ENCODE results near the gene ADARB2. TPM values are rescaled to one million over a fixed set of nuclear protein-coding genes. Genes with fewer than 3 reads are reported as not detected.

Gene ADARB2
- total RNA-seq, 1 donor from 2014 or later: 0.08 TPM

GRCh38 chr10:1402816-1403507, 334.4 kb downstream of the ADARB2 start:
- Histone ChIP-seq H3K27me3 (ENCODE audit: control insufficient read depth, insufficient read depth, low read length) (no peaks in the 10 kb centered on the region), H3K36me3 (ENCODE audit: control insufficient read depth, insufficient read depth, low read length) (no peaks in the 10 kb centered on the region), H3K4me3 (ENCODE audit: low read depth, low read length) (no peak overlapping the region)
- no peak for DNase-seq (ENCODE audit: low read depth)
- TF ChIP-seq CTCF (IDR thresholded peaks at IDR 0.05; ENCODE audit: insufficient read depth, low read length, poor library complexity, severe bottlenecking): no peak

- H3K4me3 ChIP-seq (ENCODE audit: low read depth, low read length): no peak overlapping the region
- no peak for TF ChIP-seq CTCF (IDR thresholded peaks at IDR 0.05; ENCODE audit: insufficient read depth, low read length, poor library complexity, severe bottlenecking)
- no peak for DNase-seq (ENCODE audit: low read depth)
- H3K27me3 ChIP-seq (ENCODE audit: control insufficient read depth, insufficient read depth, low read length): no peaks in the 10 kb centered on the region
- H3K36me3 ChIP-seq (ENCODE audit: control insufficient read depth, insufficient read depth, low read length): no peaks in the 10 kb centered on the region
Observed at GRCh38 chr10:1402016-1402770, 335.1 kb downstream of the ADARB2 start.

GRCh38 chr10:1401071-1401965, 336.0 kb downstream of the ADARB2 start:
- H3K27me3 ChIP-seq (ENCODE audit: control insufficient read depth, insufficient read depth, low read length): no peaks in the 10 kb centered on the region
- no peak for TF ChIP-seq CTCF (IDR thresholded peaks at IDR 0.05; ENCODE audit: insufficient read depth, low read length, poor library complexity, severe bottlenecking)
- H3K36me3 ChIP-seq (ENCODE audit: control insufficient read depth, insufficient read depth, low read length): no peaks in the 10 kb centered on the region
- DNase-seq (ENCODE audit: low read depth): no peak
- no peak overlapping the region for H3K4me3 ChIP-seq (ENCODE audit: low read depth, low read length)

- no peaks in the 10 kb centered on the region for H3K36me3 ChIP-seq (ENCODE audit: control insufficient read depth, insufficient read depth, low read length)
- no peak overlapping the region for H3K4me3 ChIP-seq (ENCODE audit: low read depth, low read length)
- no peak for TF ChIP-seq CTCF (IDR thresholded peaks at IDR 0.05; ENCODE audit: insufficient read depth, low read length, poor library complexity, severe bottlenecking)
- no peaks in the 10 kb centered on the region for H3K27me3 ChIP-seq (ENCODE audit: control insufficient read depth, insufficient read depth, low read length)
- no peak for DNase-seq (ENCODE audit: low read depth)
Observed at GRCh38 chr10:1400101-1401070, 336.9 kb downstream of the ADARB2 start.

- Histone ChIP-seq H3K27me3 (ENCODE audit: control insufficient read depth, insufficient read depth, low read length) (no peaks in the 10 kb centered on the region), H3K4me3 (ENCODE audit: low read depth, low read length) (no peak overlapping the region), H3K36me3 (ENCODE audit: control insufficient read depth, insufficient read depth, low read length) (no peaks in the 10 kb centered on the region)
- DNase-seq (ENCODE audit: low read depth): no peak
- TF ChIP-seq CTCF (IDR thresholded peaks at IDR 0.05; ENCODE audit: insufficient read depth, low read length, poor library complexity, severe bottlenecking): no peak
Observed at GRCh38 chr10:1399431-1400100, 337.8 kb downstream of the ADARB2 start.

Measured in kidney epithelial cell (primary cell).